OCI-LY1 (cell line): ENCODE measurements around the gene CDADC1.

Experiments used
- H2AFZ ChIP-seq: fragments of 200-600 bp; sonication (generic), shearing (Covaris generic); 2 replicates; pipeline ENCODE4 v1.6.0; 2014; ENCODE audit warnings: antibody characterized with exemption, mild to moderate bottlenecking, low read length
- H3F3A ChIP-seq: fragments of 200-600 bp; sonication (generic), shearing (Covaris generic); 2 replicates; pipeline ENCODE4 v1.6.0; 2014; ENCODE audit warnings: mild to moderate bottlenecking, antibody characterized with exemption, low read length, moderate library complexity; ENCODE audit not compliant: insufficient read depth
- H3K27ac ChIP-seq: fragments of 200-600 bp; sonication (generic); 2 replicates; pipeline ENCODE4 v1.5.1; 2014; ENCODE audit warnings: low read length, mixed run types, mild to moderate bottlenecking, low read depth; ENCODE audit not compliant: poor library complexity, severe bottlenecking
- H3K27me3 ChIP-seq: fragments of 200-600 bp; sonication (generic); 2 replicates; pipeline ENCODE4 v1.6.0; 2014; ENCODE audit warnings: antibody characterized with exemption, mild to moderate bottlenecking, low read length, moderate library complexity; ENCODE audit not compliant: insufficient read depth
- H3K36me3 ChIP-seq: fragments of 200-600 bp; sonication (generic); 2 replicates; pipeline ENCODE4 v1.6.1; 2014; ENCODE audit warnings: mild to moderate bottlenecking, antibody characterized with exemption, low read length, moderate library complexity, mixed read lengths; ENCODE audit not compliant: insufficient read depth
- H3K4me1 ChIP-seq: fragments of 200-600 bp; sonication (generic); 2 replicates; pipeline ENCODE4 v1.5.1; 2014; ENCODE audit warnings: mild to moderate bottlenecking, low read length, moderate library complexity; ENCODE audit not compliant: insufficient read depth, severe bottlenecking
- H3K4me2 ChIP-seq: fragments of 200-600 bp; sonication (generic), shearing (Covaris generic); 2 replicates; pipeline ENCODE4 v1.6.1; 2014; ENCODE audit warnings: low read length
- H3K4me3 ChIP-seq: fragments of 200-600 bp; sonication (generic); 2 replicates; pipeline ENCODE4 v1.5.1; 2014; ENCODE audit warnings: low read length, low read depth, mild to moderate bottlenecking, mixed read lengths; ENCODE audit not compliant: poor library complexity, severe bottlenecking
- H3K79me2 ChIP-seq: fragments of 200-600 bp; shearing (Covaris generic); 2 replicates; pipeline ENCODE4 v1.6.1; 2016; ENCODE audit warnings: mixed run types, low read length, mixed read lengths; ENCODE audit not compliant: insufficient read depth
- H3K9ac ChIP-seq: fragments of 200-600 bp; sonication (generic), shearing (Covaris generic); 2 replicates; pipeline ENCODE4 v1.6.1; 2014; ENCODE audit warnings: mild to moderate bottlenecking, low read length, mixed read lengths
- H3K9me2 ChIP-seq: fragments of 200-600 bp; sonication (generic), shearing (Covaris generic); 2 replicates; pipeline ENCODE4 v1.6.1; 2014; ENCODE audit warnings: low read depth, mild to moderate bottlenecking, low read length, mixed read lengths
- H3K9me3 ChIP-seq: fragments of 200-600 bp; shearing (Covaris generic); 2 replicates; pipeline ENCODE4 v1.6.1; 2014; ENCODE audit warnings: low read length, mixed read lengths
- H4K20me1 ChIP-seq: fragments of 200-600 bp; sonication (generic), shearing (Covaris generic); 2 replicates; pipeline ENCODE4 v1.6.0; 2016; ENCODE audit warnings: mild to moderate bottlenecking, low read length; ENCODE audit not compliant: insufficient read depth
- EZH2 ChIP-seq: fragments of 200-600 bp; sonication (generic), shearing (Covaris generic); IDR thresholded peaks from 2 replicates; pipeline ENCODE4 v1.8.0; 2017; ENCODE audit warnings: borderline replicate concordance, mixed run types, mild to moderate bottlenecking, antibody characterized with exemption, low read length, moderate library complexity, mixed read lengths
- TF ChIP-seq, protein P1 (sequence below): fragments of 200-600 bp; sonication (generic), shearing (Covaris generic); IDR thresholded peaks from 2 replicates; pipeline ENCODE4 v1.5.1; 2017; ENCODE audit warnings: mild to moderate bottlenecking, antibody characterized with exemption, low read length, moderate library complexity, mixed read lengths

CDADC1 gene

DNA sequence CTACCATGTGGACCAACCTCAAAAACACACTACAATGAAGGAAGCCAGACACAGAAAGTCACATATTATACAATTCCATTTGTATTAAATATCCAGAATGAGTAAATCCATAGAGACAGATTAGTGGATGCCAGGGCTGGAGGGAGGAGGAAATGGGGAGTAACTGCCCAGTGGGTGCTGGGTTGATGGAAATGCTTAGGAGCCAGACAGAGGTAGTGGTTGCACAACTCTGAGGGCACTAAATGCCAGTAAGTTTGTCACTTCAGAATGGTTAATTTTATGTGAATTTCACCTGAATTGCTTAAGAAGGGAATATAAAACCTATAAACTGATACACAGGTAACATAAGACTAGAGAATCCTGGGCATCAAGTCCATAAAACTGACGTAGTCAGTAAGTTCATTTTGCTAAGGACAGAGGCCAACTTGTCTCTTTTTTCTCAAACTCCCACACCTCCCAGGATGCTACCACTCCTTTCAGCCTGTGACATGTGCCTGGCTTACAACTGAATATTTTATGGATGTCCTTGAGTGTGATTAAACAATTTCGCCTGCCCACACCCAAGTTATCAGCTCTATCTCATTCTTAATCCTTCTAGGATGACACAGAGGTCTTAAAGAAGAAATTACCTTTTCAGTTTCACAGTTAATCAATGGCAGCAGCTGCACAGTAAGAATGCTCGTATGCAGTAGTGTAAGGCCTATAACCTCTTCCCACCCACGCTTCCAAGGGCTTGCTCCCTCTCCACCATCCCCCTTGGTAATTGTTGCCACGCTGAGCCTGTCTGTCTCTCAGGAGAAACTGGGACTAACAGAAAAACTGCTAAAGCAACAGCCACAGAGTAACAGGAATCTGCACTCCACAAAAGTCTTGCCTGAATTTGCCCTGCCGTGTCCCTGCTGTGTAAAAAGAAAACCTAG is 33.5 kb upstream of the CDADC1 start:
- Histone ChIP-seq H3K9me3 (no peaks in the 10 kb centered on the region), H3K27ac (peak overlapping the region; percentile 5), H4K20me1 (no peaks in the 10 kb centered on the region), H3K4me1 (peaks cover 16% of the 10 kb centered on the region), H3K36me3 (peaks cover 2% of the 10 kb centered on the region; the same call in 1 of the 2 replicates), H3K9ac (no peak overlapping the region; the same call in 1 of the 2 replicates), H3K27me3 (peaks cover 4% of the 10 kb centered on the region; the same call in 1 of the 2 replicates), H2AFZ (peak overlapping the region; percentile 95), H3F3A (no peaks in the 10 kb centered on the region; the same call in 1 of the 2 replicates), H3K79me2 (no peaks in the 10 kb centered on the region), H3K4me2 (no peak overlapping the region), H3K9me2 (no peaks in the 10 kb centered on the region), H3K4me3 (no peak overlapping the region)
- TF ChIP-seq, protein P1, sequence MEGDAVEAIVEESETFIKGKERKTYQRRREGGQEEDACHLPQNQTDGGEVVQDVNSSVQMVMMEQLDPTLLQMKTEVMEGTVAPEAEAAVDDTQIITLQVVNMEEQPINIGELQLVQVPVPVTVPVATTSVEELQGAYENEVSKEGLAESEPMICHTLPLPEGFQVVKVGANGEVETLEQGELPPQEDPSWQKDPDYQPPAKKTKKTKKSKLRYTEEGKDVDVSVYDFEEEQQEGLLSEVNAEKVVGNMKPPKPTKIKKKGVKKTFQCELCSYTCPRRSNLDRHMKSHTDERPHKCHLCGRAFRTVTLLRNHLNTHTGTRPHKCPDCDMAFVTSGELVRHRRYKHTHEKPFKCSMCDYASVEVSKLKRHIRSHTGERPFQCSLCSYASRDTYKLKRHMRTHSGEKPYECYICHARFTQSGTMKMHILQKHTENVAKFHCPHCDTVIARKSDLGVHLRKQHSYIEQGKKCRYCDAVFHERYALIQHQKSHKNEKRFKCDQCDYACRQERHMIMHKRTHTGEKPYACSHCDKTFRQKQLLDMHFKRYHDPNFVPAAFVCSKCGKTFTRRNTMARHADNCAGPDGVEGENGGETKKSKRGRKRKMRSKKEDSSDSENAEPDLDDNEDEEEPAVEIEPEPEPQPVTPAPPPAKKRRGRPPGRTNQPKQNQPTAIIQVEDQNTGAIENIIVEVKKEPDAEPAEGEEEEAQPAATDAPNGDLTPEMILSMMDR: no peak
- no peak for TF ChIP-seq EZH2

DNA sequence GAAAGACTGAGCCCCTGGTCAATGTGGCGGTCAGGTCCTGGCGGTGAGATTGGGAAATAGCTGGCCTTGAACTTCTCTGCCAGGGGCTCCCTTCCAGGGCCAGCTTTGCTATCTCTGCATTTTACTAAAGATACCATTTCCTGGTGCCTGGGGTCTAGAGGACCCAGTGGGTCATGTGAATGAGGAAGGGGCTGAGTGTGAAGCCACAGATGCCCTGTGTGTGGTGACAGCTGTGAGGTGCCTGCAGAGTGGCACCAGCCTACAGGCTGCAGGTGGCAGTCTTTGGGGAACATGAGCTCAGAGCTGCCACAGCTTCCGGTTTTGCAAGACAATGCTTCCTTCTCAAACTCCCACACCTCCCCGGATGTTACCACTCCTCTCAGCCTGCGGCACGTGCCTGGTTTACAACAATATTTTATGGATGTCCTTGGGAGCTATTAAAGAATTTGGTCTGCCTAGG is 32.8 kb upstream of the CDADC1 start:
- no peaks in the 10 kb centered on the region for H3K9me3 ChIP-seq
- no peaks in the 10 kb centered on the region for H3F3A ChIP-seq
- H3K36me3 ChIP-seq: no peaks in the 10 kb centered on the region
- H3K9me2 ChIP-seq: no peaks in the 10 kb centered on the region
- H2AFZ ChIP-seq: peak overlapping the region; percentile 95
- H3K27me3 ChIP-seq: peaks cover 6% of the 10 kb centered on the region; the same call in 1 of the 2 replicates
- H3K79me2 ChIP-seq: no peaks in the 10 kb centered on the region
- no peak for TF ChIP-seq EZH2
- TF ChIP-seq, protein P1: peak; percentile 43; the same call in 1 of the 2 replicates
- no peak overlapping the region for H3K4me3 ChIP-seq
- no peak overlapping the region; the same call in 1 of the 2 replicates for H3K4me2 ChIP-seq
- H4K20me1 ChIP-seq: no peaks in the 10 kb centered on the region
- peak overlapping the region; percentile 5 for H3K27ac ChIP-seq
- no peak overlapping the region; the same call in 1 of the 2 replicates for H3K9ac ChIP-seq
- peaks cover 16% of the 10 kb centered on the region for H3K4me1 ChIP-seq

- H3F3A ChIP-seq: no peaks in the 10 kb centered on the region
- peaks cover 16% of the 10 kb centered on the region for H3K4me1 ChIP-seq
- no peaks in the 10 kb centered on the region for H3K9me2 ChIP-seq
- no peaks in the 10 kb centered on the region for H3K79me2 ChIP-seq
- H3K4me3 ChIP-seq: no peak overlapping the region
- no peak overlapping the region for H3K4me2 ChIP-seq
- H3K9ac ChIP-seq: no peak overlapping the region
- H2AFZ ChIP-seq: peak overlapping the region; percentile 71
- peaks cover 6% of the 10 kb centered on the region; the same call in 1 of the 2 replicates for H3K27me3 ChIP-seq
- no peak overlapping the region for H3K27ac ChIP-seq
- TF ChIP-seq EZH2: no peak
- H4K20me1 ChIP-seq: no peaks in the 10 kb centered on the region
- H3K9me3 ChIP-seq: no peaks in the 10 kb centered on the region
- no peaks in the 10 kb centered on the region for H3K36me3 ChIP-seq
These were observed 31.4 kb upstream of the CDADC1 start for GRCh38 chr13:49216334-49216733.
